Keratinocyte (primary cell): Measurements from ENCODE around the gene NREP.

ENCODE experiments used
- EZH2 ChIP-seq: IDR thresholded peaks from one replicate; pipeline ENCODE4 v1.6.1; 2012; ENCODE audit warnings: inconsistent platforms, mild to moderate bottlenecking, low read length, moderate library complexity
- TF ChIP-seq, protein P1 (sequence below), 3 experiments: IDR thresholded peaks in 1 of 3; conservative IDR thresholded peaks in 1 of 3; optimal IDR thresholded peaks in 1 of 3; 2 replicates in 2 of 3; 3 replicates in 1 of 3; pipeline versions ENCODE3 to v1.5.1; 2011; ENCODE audit warnings: low read length in 3 of 3, mild to moderate bottlenecking in 3 of 3, moderate library complexity in 2 of 3, control low read depth in 1 of 3, inconsistent platforms in 1 of 3; ENCODE audit not compliant: insufficient read depth in 2 of 3; ENCODE audit errors: extremely low read depth in 1 of 3

DNA sequence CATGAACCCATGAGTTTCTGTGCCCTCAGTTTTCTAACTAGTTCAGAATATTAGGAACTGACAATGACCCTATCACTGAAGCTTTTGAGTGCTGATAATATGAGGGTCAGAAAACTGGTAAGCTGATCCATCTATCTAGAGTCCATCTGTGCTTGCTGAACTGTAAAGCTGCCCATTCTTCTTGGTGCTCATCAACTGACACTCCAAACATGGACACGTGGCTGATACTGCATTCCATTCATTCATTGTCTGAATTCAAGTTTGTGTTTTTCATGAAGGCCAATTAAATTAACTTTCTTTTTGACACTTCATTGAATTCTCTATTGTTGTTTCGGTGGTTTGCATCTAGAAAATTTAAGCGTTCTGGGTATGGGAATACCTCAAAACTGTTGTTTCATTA is 17.6 kb downstream of the NREP start:
- TF ChIP-seq, protein P1, sequence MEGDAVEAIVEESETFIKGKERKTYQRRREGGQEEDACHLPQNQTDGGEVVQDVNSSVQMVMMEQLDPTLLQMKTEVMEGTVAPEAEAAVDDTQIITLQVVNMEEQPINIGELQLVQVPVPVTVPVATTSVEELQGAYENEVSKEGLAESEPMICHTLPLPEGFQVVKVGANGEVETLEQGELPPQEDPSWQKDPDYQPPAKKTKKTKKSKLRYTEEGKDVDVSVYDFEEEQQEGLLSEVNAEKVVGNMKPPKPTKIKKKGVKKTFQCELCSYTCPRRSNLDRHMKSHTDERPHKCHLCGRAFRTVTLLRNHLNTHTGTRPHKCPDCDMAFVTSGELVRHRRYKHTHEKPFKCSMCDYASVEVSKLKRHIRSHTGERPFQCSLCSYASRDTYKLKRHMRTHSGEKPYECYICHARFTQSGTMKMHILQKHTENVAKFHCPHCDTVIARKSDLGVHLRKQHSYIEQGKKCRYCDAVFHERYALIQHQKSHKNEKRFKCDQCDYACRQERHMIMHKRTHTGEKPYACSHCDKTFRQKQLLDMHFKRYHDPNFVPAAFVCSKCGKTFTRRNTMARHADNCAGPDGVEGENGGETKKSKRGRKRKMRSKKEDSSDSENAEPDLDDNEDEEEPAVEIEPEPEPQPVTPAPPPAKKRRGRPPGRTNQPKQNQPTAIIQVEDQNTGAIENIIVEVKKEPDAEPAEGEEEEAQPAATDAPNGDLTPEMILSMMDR (optimal IDR thresholded peaks at IDR 0.05 in 1 of 3, IDR thresholded peaks at IDR 0.05 in 1 of 3, conservative IDR thresholded peaks at IDR 0.05 in 1 of 3; ENCODE audit: extremely low read depth in 1 of 3, insufficient read depth in 2 of 3, low read length in 3 of 3) = no peak
- no peak for TF ChIP-seq EZH2
